Panc1 (cell line): ENCODE measurements around the gene SAV1.

Experiments
- CTCF ChIP-seq: fragments of 450-650 bp; IDR thresholded peaks from 2 replicates; pipeline ENCODE4 v1.5.1; 2017; ENCODE audit warnings: mild to moderate bottlenecking
- REST ChIP-seq, 2 experiments: IDR thresholded peaks; 2 replicates each; pipeline ENCODE4 v1.6.1; 2011 to 2012; ENCODE audit warnings: low read depth in 2 of 2, control low read depth in 1 of 2, low read length in 1 of 2, mild to moderate bottlenecking in 1 of 2, moderate library complexity in 1 of 2; ENCODE audit not compliant: insufficient read depth in 1 of 2

- TF ChIP-seq CTCF = no peak
- TF ChIP-seq REST (IDR thresholded peaks at IDR 0.05; ENCODE audit: insufficient read depth in 1 of 2, low read depth in 2 of 2, low read length in 1 of 2) = no peak
These were observed 8.7 kb downstream of the SAV1 start for GRCh38 chr14:50659327-50659974.
